Activated CD4-positive, alpha-beta T cell treated with anti-CD3 and anti-CD28 coated beads, Interleukin-2, amount 10 ng/mL, durations not matched to agents 7 days and 5 days (primary cell): ENCODE measurements around the gene CCDC149. TPM values are rescaled to one million over a fixed set of nuclear protein-coding genes. Genes with fewer than 3 reads are reported as not detected.

ENCODE experiments used
- CTCF ChIA-PET: fragments of 350-600 bp; sonication (Branson Sonifier 250); formaldehyde crosslinking; loops from one replicate; lab custom pipeline; 2021; ENCODE audit warnings: antibody characterized with exemption; lab: Charles Lee
- POLR2A ChIA-PET: fragments of 350-600 bp; sonication (Branson Sonifier 250); formaldehyde crosslinking; loops from one replicate; lab custom pipeline; 2021; ENCODE audit warnings: antibody characterized with exemption; lab: Charles Lee
- DNase-seq: peaks from one replicate; pipeline ENCODE4 v3.0.0-alpha.2; 2020
- H3K27ac Mint-ChIP-seq: one replicate; pipeline ENCODE4 v1.8.0; 2021; ENCODE audit warnings: mild to moderate bottlenecking, moderate library complexity, mixed read lengths
- H3K27me3 Mint-ChIP-seq: one replicate; pipeline ENCODE4 v1.8.0; 2021; ENCODE audit warnings: mixed read lengths
- H3K36me3 Mint-ChIP-seq: one replicate; pipeline ENCODE4 v1.8.0; 2021; ENCODE audit warnings: low read depth, mixed read lengths
- H3K4me1 Mint-ChIP-seq: one replicate; pipeline ENCODE4 v1.8.0; 2021; ENCODE audit warnings: mixed read lengths
- H3K4me3 Mint-ChIP-seq: one replicate; pipeline ENCODE4 v1.8.0; 2021; ENCODE audit warnings: mild to moderate bottlenecking, moderate library complexity, mixed read lengths
- H3K9me3 Mint-ChIP-seq: one replicate; pipeline ENCODE4 v1.8.0; 2021; ENCODE audit warnings: mixed read lengths
- total RNA-seq, 2 experiments: library from RNA; stranded (reverse); gene quantifications; one replicate each; pipeline ENCODE4 v1.2.3, GENCODE V29; 2021

CCDC149 gene
- total RNA-seq, 2 experiments from 2014 or later, result not detected

- no peak overlapping the region for H3K27ac Mint-ChIP-seq
- POLR2A ChIA-PET, result no interaction called here
- H3K9me3 Mint-ChIP-seq, result no peaks in the 10 kb centered on the region
- H3K27me3 Mint-ChIP-seq, result peaks cover 1% of the 10 kb centered on the region
- no peaks in the 10 kb centered on the region for H3K4me1 Mint-ChIP-seq
- CTCF ChIA-PET, result interaction anchor here (0.6 kb wide), 1 partner anchor 1946 kb away, joined by 4 read pairs; no protein-coding TSS in a partner anchor
- no peak overlapping the region for H3K4me3 Mint-ChIP-seq
- no peaks in the 10 kb centered on the region for H3K36me3 Mint-ChIP-seq
- DNase-seq, result no peak
Measured at GRCh38 chr4:24887881-24888430, 24.9 kb downstream of the CCDC149 start.

GRCh38 chr4:24886596-24886995 is 26.2 kb downstream of the CCDC149 start:
- H3K36me3 Mint-ChIP-seq, result no peaks in the 10 kb centered on the region
- no peaks in the 10 kb centered on the region for H3K4me1 Mint-ChIP-seq
- H3K9me3 Mint-ChIP-seq, result no peaks in the 10 kb centered on the region
- H3K27me3 Mint-ChIP-seq, result peaks cover 1% of the 10 kb centered on the region
- no peak overlapping the region for H3K27ac Mint-ChIP-seq
- no peak overlapping the region for H3K4me3 Mint-ChIP-seq
- no peak for DNase-seq
- ChIA-PET POLR2A (no interaction called here), CTCF (no interaction called here)

GRCh38 chr4:24885342-24885741 is 27.5 kb downstream of the CCDC149 start:
- POLR2A ChIA-PET, result no interaction called here
- Mint-ChIP-seq H3K9me3 (no peaks in the 10 kb centered on the region), H3K27me3 (peaks cover 1% of the 10 kb centered on the region), H3K27ac (no peak overlapping the region), H3K4me3 (no peak overlapping the region), H3K4me1 (no peaks in the 10 kb centered on the region), H3K36me3 (no peaks in the 10 kb centered on the region)
- CTCF ChIA-PET, result no interaction called here
- no peak for DNase-seq

GRCh38 chr4:24884902-24885301 is 27.9 kb downstream of the CCDC149 start:
- Mint-ChIP-seq H3K27ac (no peak overlapping the region), H3K9me3 (no peaks in the 10 kb centered on the region), H3K27me3 (peaks cover 1% of the 10 kb centered on the region), H3K36me3 (no peaks in the 10 kb centered on the region), H3K4me1 (no peaks in the 10 kb centered on the region), H3K4me3 (no peak overlapping the region)
- CTCF ChIA-PET, result no interaction called here
- POLR2A ChIA-PET, result no interaction called here
- no peak for DNase-seq

- CTCF ChIA-PET, result no interaction called here
- POLR2A ChIA-PET, result no interaction called here
- no peaks in the 10 kb centered on the region for H3K4me1 Mint-ChIP-seq
Measured at GRCh38 chr4:24881508-24882196, 31.2 kb downstream of the CCDC149 start.

GRCh38 chr4:24880186-24880585 is 32.7 kb downstream of the CCDC149 start:
- Mint-ChIP-seq H3K36me3 (no peaks in the 10 kb centered on the region), H3K9me3 (no peaks in the 10 kb centered on the region), H3K27me3 (no peaks in the 10 kb centered on the region), H3K4me3 (no peak overlapping the region), H3K4me1 (no peaks in the 10 kb centered on the region), H3K27ac (no peak overlapping the region)
- DNase-seq, result no peak
- CTCF ChIA-PET, result no interaction called here
- POLR2A ChIA-PET, result no interaction called here

More at GRCh38 chr4:24881508-24882196, 31.2 kb downstream of the CCDC149 start:
- no peak overlapping the region for H3K4me3 Mint-ChIP-seq
- no peak for DNase-seq
- no peak overlapping the region for H3K27ac Mint-ChIP-seq
- H3K36me3 Mint-ChIP-seq, result no peaks in the 10 kb centered on the region
- H3K9me3 Mint-ChIP-seq, result no peaks in the 10 kb centered on the region
- H3K27me3 Mint-ChIP-seq, result peaks cover 1% of the 10 kb centered on the region

GRCh38 chr4:24878636-24879016 is 34.2 kb downstream of the CCDC149 start:
- H3K9me3 Mint-ChIP-seq, result no peaks in the 10 kb centered on the region
- no peak for DNase-seq
- no peak overlapping the region for H3K4me3 Mint-ChIP-seq
- no peaks in the 10 kb centered on the region for H3K36me3 Mint-ChIP-seq
- H3K27me3 Mint-ChIP-seq, result no peaks in the 10 kb centered on the region
- ChIA-PET POLR2A (no interaction called here), CTCF (no interaction called here)
- no peaks in the 10 kb centered on the region for H3K4me1 Mint-ChIP-seq
- no peak overlapping the region for H3K27ac Mint-ChIP-seq

GRCh38 chr4:24877868-24878635 is 34.8 kb downstream of the CCDC149 start:
- no peak for DNase-seq
- Mint-ChIP-seq H3K27me3 (no peaks in the 10 kb centered on the region), H3K27ac (no peak overlapping the region), H3K36me3 (no peaks in the 10 kb centered on the region), H3K4me1 (no peaks in the 10 kb centered on the region), H3K4me3 (no peak overlapping the region), H3K9me3 (no peaks in the 10 kb centered on the region)
- POLR2A ChIA-PET, result no interaction called here
- CTCF ChIA-PET, result no interaction called here

- H3K36me3 Mint-ChIP-seq, result no peaks in the 10 kb centered on the region
- H3K27me3 Mint-ChIP-seq, result no peaks in the 10 kb centered on the region
- H3K9me3 Mint-ChIP-seq, result no peaks in the 10 kb centered on the region
- ChIA-PET CTCF (no interaction called here), POLR2A (no interaction called here)
- no peak for DNase-seq
- H3K4me3 Mint-ChIP-seq, result no peak overlapping the region
- H3K27ac Mint-ChIP-seq, result no peak overlapping the region
- no peaks in the 10 kb centered on the region for H3K4me1 Mint-ChIP-seq
Measured at GRCh38 chr4:24876431-24876830, 36.4 kb downstream of the CCDC149 start.

GRCh38 chr4:24872720-24873119 is 40.1 kb downstream of the CCDC149 start:
- Mint-ChIP-seq H3K4me3 (no peak overlapping the region), H3K36me3 (no peaks in the 10 kb centered on the region), H3K9me3 (no peaks in the 10 kb centered on the region), H3K27me3 (no peaks in the 10 kb centered on the region), H3K27ac (no peak overlapping the region), H3K4me1 (no peaks in the 10 kb centered on the region)
- no peak for DNase-seq
- CTCF ChIA-PET, result no interaction called here
- POLR2A ChIA-PET, result no interaction called here

GRCh38 chr4:24871210-24871609 is 41.6 kb downstream of the CCDC149 start:
- ChIA-PET POLR2A (no interaction called here), CTCF (no interaction called here)
- Mint-ChIP-seq H3K9me3 (peaks cover under 1% of the 10 kb centered on the region), H3K27me3 (no peaks in the 10 kb centered on the region), H3K4me1 (no peaks in the 10 kb centered on the region), H3K27ac (no peak overlapping the region), H3K36me3 (no peaks in the 10 kb centered on the region), H3K4me3 (no peak overlapping the region)
- no peak for DNase-seq

GRCh38 chr4:24867766-24868296 is 45.0 kb downstream of the CCDC149 start:
- H3K9me3 Mint-ChIP-seq, result peaks cover 17% of the 10 kb centered on the region
- no peaks in the 10 kb centered on the region for H3K27me3 Mint-ChIP-seq
- H3K4me3 Mint-ChIP-seq, result no peak overlapping the region
- H3K36me3 Mint-ChIP-seq, result no peaks in the 10 kb centered on the region
- H3K4me1 Mint-ChIP-seq, result no peaks in the 10 kb centered on the region
- ChIA-PET POLR2A (no interaction called here), CTCF (no interaction called here)
- DNase-seq, result no peak
- no peak overlapping the region for H3K27ac Mint-ChIP-seq

- Mint-ChIP-seq H3K4me1 (no peaks in the 10 kb centered on the region), H3K27ac (no peak overlapping the region), H3K27me3 (no peaks in the 10 kb centered on the region), H3K9me3 (peaks cover 22% of the 10 kb centered on the region), H3K36me3 (no peaks in the 10 kb centered on the region), H3K4me3 (no peak overlapping the region)
- no peak for DNase-seq
- CTCF ChIA-PET, result no interaction called here
- POLR2A ChIA-PET, result no interaction called here
Measured at GRCh38 chr4:24867251-24867650, 45.6 kb downstream of the CCDC149 start.
